Hepatocyte (in vitro differentiated cells): ENCODE results near the gene ANGPTL5.

Experiments used
- EZH2 ChIP-seq: fragments of 200-600 bp; sonication (generic); IDR thresholded peaks from 2 replicates; pipeline ENCODE4 v1.6.1; 2016; ENCODE audit warnings: antibody characterized with exemption, mild to moderate bottlenecking, borderline replicate concordance
- TF ChIP-seq, protein P1 (sequence below): fragments of 200-600 bp; sonication (generic); IDR thresholded peaks from 2 replicates; pipeline ENCODE4 v1.5.1; 2016; ENCODE audit warnings: antibody characterized with exemption, mild to moderate bottlenecking; ENCODE audit not compliant: poor library complexity

DNA sequence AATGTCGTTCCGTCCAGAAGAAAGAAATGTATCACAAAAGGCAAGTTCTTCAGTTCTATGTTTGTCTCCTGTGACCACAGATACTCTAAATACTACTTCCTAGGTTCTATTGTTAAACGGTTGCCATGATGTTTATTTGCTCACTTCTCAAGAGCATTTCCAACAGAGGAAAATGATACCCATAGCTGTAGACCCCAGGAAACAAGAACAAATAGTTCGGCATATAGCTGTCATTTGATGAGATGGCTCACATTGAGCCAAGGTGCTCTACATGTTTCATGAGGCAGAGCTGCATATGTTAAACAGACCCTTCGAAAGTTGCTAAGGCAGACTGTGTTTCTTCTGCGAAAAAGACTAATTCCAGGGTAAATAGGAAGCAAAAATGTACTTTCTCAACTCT is 15.4 kb upstream of the ANGPTL5 start:
- TF ChIP-seq, protein P1, sequence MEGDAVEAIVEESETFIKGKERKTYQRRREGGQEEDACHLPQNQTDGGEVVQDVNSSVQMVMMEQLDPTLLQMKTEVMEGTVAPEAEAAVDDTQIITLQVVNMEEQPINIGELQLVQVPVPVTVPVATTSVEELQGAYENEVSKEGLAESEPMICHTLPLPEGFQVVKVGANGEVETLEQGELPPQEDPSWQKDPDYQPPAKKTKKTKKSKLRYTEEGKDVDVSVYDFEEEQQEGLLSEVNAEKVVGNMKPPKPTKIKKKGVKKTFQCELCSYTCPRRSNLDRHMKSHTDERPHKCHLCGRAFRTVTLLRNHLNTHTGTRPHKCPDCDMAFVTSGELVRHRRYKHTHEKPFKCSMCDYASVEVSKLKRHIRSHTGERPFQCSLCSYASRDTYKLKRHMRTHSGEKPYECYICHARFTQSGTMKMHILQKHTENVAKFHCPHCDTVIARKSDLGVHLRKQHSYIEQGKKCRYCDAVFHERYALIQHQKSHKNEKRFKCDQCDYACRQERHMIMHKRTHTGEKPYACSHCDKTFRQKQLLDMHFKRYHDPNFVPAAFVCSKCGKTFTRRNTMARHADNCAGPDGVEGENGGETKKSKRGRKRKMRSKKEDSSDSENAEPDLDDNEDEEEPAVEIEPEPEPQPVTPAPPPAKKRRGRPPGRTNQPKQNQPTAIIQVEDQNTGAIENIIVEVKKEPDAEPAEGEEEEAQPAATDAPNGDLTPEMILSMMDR: no peak
- TF ChIP-seq EZH2: no peak
